22Rv1 (cell line): ENCODE results near the gene KIRREL3.
A peak's percentile ranks its signal among the peaks of the same experiment; 100 is the strongest.

Experiments used
- ZFX ChIP-seq: fragments of 450-650 bp; IDR thresholded peaks from 2 replicates; pipeline ENCODE4 v1.6.1; 2017; ENCODE audit warnings: antibody characterized with exemption, borderline replicate concordance
- TF ChIP-seq, protein P1 (sequence below): fragments of 450-650 bp; IDR thresholded peaks from 2 replicates; pipeline ENCODE4 v1.5.1; 2017; ENCODE audit warnings: mild to moderate bottlenecking

DNA sequence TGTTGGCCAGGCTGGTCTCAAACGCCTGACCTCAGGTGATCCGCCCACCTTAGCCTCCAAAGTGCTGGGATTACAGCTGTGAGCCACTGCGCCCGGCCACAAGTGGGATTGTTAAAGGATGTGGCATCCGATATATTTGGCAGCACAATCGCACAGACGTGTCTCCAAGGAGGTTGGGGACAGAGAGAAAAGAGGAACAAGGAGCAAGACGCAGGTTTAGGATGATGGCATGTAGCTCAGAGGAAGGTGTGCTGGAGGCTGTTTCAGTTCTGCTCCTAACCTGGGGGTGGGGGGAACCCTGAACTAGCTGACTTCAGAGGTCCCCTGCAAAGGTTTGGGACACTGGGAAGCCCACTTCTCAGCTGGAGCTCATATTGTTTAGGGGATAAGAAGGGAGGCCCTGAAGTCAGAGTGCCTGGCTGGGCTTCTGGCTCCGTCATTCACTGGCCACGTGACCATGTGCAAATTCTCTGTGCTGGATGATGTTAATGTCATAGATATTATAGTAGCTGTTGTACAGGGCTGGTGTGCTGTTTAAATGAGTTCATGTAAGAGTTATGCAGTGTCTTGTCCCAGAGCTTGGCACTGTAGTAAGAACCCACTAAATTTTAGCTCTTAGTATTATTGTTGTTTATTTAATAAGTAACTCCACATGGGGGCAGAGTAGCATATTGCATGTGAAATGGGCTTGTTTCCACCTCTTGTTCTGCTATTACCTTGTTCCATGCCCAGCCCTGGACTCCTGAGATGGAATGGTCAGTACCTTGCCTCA, 515.4 kb downstream of the KIRREL3 start:
- TF ChIP-seq, protein P1, sequence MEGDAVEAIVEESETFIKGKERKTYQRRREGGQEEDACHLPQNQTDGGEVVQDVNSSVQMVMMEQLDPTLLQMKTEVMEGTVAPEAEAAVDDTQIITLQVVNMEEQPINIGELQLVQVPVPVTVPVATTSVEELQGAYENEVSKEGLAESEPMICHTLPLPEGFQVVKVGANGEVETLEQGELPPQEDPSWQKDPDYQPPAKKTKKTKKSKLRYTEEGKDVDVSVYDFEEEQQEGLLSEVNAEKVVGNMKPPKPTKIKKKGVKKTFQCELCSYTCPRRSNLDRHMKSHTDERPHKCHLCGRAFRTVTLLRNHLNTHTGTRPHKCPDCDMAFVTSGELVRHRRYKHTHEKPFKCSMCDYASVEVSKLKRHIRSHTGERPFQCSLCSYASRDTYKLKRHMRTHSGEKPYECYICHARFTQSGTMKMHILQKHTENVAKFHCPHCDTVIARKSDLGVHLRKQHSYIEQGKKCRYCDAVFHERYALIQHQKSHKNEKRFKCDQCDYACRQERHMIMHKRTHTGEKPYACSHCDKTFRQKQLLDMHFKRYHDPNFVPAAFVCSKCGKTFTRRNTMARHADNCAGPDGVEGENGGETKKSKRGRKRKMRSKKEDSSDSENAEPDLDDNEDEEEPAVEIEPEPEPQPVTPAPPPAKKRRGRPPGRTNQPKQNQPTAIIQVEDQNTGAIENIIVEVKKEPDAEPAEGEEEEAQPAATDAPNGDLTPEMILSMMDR = peak; percentile 20; the same call in 1 of the 2 replicates
- no peak for TF ChIP-seq ZFX
